Upper lobe of right lung (tissue), 1 donor: ENCODE data around the gene RAD51B. TPM values are rescaled to one million over a fixed set of nuclear protein-coding genes. Genes with fewer than 3 reads are reported as not detected.

Source experiments
- ATAC-seq: fragments of 200-7000 bp; cut with Tn5 transposase; one replicate; pipeline ENCODE4 v1.9.1; 2020; ENCODE audit warnings: mild to moderate bottlenecking, moderate library complexity
- DNase-seq: peaks from one replicate; pipeline ENCODE4 v3.0.0-alpha.2; 2020
- H3K27ac ChIP-seq: fragments of 200-600 bp; one replicate; pipeline ENCODE4 v1.8.0; 2022
- H3K27me3 ChIP-seq: fragments of 200-600 bp; one replicate; pipeline ENCODE4 v1.8.0; 2022; ENCODE audit warnings: mild to moderate bottlenecking
- H3K36me3 ChIP-seq: fragments of 200-600 bp; one replicate; pipeline ENCODE4 v1.8.0; 2022
- H3K4me1 ChIP-seq: fragments of 200-600 bp; one replicate; pipeline ENCODE4 v1.8.0; 2022
- H3K4me3 ChIP-seq: fragments of 200-600 bp; one replicate; pipeline ENCODE4 v1.8.0; 2022; ENCODE audit warnings: mild to moderate bottlenecking
- H3K9me3 ChIP-seq: fragments of 200-600 bp; one replicate; pipeline ENCODE4 v1.8.0; 2022
- CTCF ChIP-seq: fragments of 200-600 bp; IDR thresholded peaks from one replicate; pipeline ENCODE4 v1.8.0; 2022; ENCODE audit warnings: antibody characterized with exemption
- intact Hi-C: fragments of 100-400 bp; cut with DNase I; formaldehyde crosslinking; loops from one replicate; pipeline ENCODE4 v1.11.0; 2022
- total RNA-seq: library from RNA; stranded (reverse); fragmentation: NEBNext Ultra II Directional; extraction: Animal tissue kit (Norgen Biotek cat#: 25700); gene quantifications from one replicate; pipeline ENCODE4 v1.2.1, GENCODE V29; 2021
- donor health status: DM: no; HTN: yes; CAD: no; lungs with severe emphysema.

The RAD51B gene
- total RNA-seq, 1 donor from 2014 or later = 11.5 TPM

- no peak for TF ChIP-seq CTCF
- DNase-seq (no peak), ATAC-seq (no peak)
- no peaks in the 10 kb centered on the region for H3K9me3 ChIP-seq
- intact Hi-C loops = no loop called here
- no peaks in the 10 kb centered on the region for H3K36me3 ChIP-seq
- no peak overlapping the region for H3K4me3 ChIP-seq
- no peaks in the 10 kb centered on the region for H3K27me3 ChIP-seq
- H3K4me1 ChIP-seq = no peaks in the 10 kb centered on the region
- H3K27ac ChIP-seq = no peak overlapping the region
Measured at GRCh38 chr14:68726093-68726695, 906.6 kb downstream of the RAD51B start.

DNA sequence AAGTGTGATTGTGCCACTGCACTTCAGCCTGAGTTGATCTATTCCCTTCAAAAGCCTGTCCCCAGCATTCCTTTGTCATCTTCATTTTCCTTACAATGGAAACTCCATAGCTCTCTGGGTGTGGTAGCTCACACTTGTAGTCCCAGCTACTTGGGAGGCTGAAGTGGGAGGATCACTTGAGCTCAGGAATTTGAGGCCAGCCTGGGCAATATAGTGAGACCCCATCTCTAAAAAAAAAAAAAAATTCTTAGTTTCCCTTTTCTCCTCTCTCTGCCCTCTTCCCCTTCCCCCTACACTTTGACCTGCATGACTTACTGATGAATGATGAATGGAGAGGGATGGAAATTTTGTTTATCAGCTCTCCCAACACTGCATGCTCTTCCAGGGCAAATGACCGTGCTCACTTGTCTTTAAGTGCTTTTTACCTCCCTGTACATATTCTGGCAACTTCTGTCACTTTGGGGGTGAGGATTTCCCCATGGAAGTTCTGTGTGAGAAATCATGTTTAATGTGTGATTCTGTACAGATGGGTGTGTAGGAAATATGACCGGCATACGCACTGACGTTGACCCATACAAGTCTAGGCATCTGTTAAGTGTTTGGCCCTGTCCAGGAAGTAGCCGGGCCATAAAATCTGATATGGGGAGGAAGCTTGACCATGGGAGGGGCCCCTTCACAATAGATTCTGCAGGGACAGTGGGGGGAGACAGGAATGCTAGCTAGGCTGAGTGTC, 907.9 kb downstream of the RAD51B start:
- peak; percentile 70 for ATAC-seq
- Histone ChIP-seq H3K4me3 (no peak overlapping the region), H3K27me3 (no peaks in the 10 kb centered on the region), H3K9me3 (no peaks in the 10 kb centered on the region), H3K36me3 (no peaks in the 10 kb centered on the region), H3K4me1 (no peaks in the 10 kb centered on the region), H3K27ac (peak overlapping the region; percentile 14)
- TF ChIP-seq CTCF = no peak
- no peak for DNase-seq
- intact Hi-C loops = no loop called here

GRCh38 chr14:68728342-68729106, 908.9 kb downstream of the RAD51B start:
- Histone ChIP-seq H3K36me3 (no peaks in the 10 kb centered on the region), H3K9me3 (no peaks in the 10 kb centered on the region), H3K4me1 (peaks cover 8% of the 10 kb centered on the region), H3K27ac (peak overlapping the region; percentile 14), H3K4me3 (no peak overlapping the region), H3K27me3 (no peaks in the 10 kb centered on the region)
- ATAC-seq = peak; percentile 44
- no peak for DNase-seq
- no peak for TF ChIP-seq CTCF
- intact Hi-C loops = no loop called here

GRCh38 chr14:68729556-68729955, 910.0 kb downstream of the RAD51B start:
- intact Hi-C loops = no loop called here
- no peak for DNase-seq
- H3K27me3 ChIP-seq = no peaks in the 10 kb centered on the region
- no peaks in the 10 kb centered on the region for H3K36me3 ChIP-seq
- H3K27ac ChIP-seq = no peak overlapping the region
- no peak overlapping the region for H3K4me3 ChIP-seq
- no peak for TF ChIP-seq CTCF
- peaks cover 18% of the 10 kb centered on the region for H3K4me1 ChIP-seq
- no peaks in the 10 kb centered on the region for H3K9me3 ChIP-seq
- no peak for ATAC-seq

- peaks cover 25% of the 10 kb centered on the region for H3K4me1 ChIP-seq
- no peaks in the 10 kb centered on the region for H3K36me3 ChIP-seq
- no peaks in the 10 kb centered on the region for H3K27me3 ChIP-seq
- no peak overlapping the region for H3K4me3 ChIP-seq
- ATAC-seq = no peak
- no peaks in the 10 kb centered on the region for H3K9me3 ChIP-seq
- TF ChIP-seq CTCF = no peak
- no peak overlapping the region for H3K27ac ChIP-seq
- intact Hi-C loops = no loop called here
- DNase-seq = no peak
Measured at GRCh38 chr14:68730348-68730747, 910.8 kb downstream of the RAD51B start.
